Measurements from ENCODE around the gene SPTBN4.

SPTBN4 gene

GRCh38 chr19:40617961-40618360 lies 151.2 kb downstream of the SPTBN4 start:
- POLR2A ChIA-PET: no interaction called here
- TF ChIP-seq, protein P1, sequence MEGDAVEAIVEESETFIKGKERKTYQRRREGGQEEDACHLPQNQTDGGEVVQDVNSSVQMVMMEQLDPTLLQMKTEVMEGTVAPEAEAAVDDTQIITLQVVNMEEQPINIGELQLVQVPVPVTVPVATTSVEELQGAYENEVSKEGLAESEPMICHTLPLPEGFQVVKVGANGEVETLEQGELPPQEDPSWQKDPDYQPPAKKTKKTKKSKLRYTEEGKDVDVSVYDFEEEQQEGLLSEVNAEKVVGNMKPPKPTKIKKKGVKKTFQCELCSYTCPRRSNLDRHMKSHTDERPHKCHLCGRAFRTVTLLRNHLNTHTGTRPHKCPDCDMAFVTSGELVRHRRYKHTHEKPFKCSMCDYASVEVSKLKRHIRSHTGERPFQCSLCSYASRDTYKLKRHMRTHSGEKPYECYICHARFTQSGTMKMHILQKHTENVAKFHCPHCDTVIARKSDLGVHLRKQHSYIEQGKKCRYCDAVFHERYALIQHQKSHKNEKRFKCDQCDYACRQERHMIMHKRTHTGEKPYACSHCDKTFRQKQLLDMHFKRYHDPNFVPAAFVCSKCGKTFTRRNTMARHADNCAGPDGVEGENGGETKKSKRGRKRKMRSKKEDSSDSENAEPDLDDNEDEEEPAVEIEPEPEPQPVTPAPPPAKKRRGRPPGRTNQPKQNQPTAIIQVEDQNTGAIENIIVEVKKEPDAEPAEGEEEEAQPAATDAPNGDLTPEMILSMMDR (IDR thresholded peaks at IDR 0.05; ENCODE audit: control extremely low read depth, extremely low read depth, low read depth, missing control alignments): no peak
- CTCF ChIA-PET: no interaction called here
- no peak for DNase-seq (ENCODE audit: extremely low spot score)

GRCh38 chr19:40619333-40620160 lies 152.7 kb downstream of the SPTBN4 start:
- DNase-seq (ENCODE audit: extremely low spot score): no peak
- TF ChIP-seq, protein P1 (IDR thresholded peaks at IDR 0.05; ENCODE audit: control extremely low read depth, extremely low read depth, low read depth, missing control alignments): no peak
- CTCF ChIA-PET: interaction anchor here (1.0 to 7.0 kb wide), 2 partner anchors 15 kb away, joined by 5 to 82 read pairs; no protein-coding TSS in a partner anchor
- POLR2A ChIA-PET: no interaction called here

- CTCF ChIA-PET: interaction anchor here (1.3 to 7.0 kb wide), 2 partner anchors 14 to 17 kb away, joined by 3 to 82 read pairs; no protein-coding TSS in a partner anchor
- TF ChIP-seq, protein P1 (IDR thresholded peaks at IDR 0.05; ENCODE audit: control extremely low read depth, extremely low read depth, low read depth, missing control alignments): no peak
- no peak for DNase-seq (ENCODE audit: extremely low spot score)
- POLR2A ChIA-PET: no interaction called here
Measured at GRCh38 chr19:40620161-40620485, 153.3 kb downstream of the SPTBN4 start.

DNA sequence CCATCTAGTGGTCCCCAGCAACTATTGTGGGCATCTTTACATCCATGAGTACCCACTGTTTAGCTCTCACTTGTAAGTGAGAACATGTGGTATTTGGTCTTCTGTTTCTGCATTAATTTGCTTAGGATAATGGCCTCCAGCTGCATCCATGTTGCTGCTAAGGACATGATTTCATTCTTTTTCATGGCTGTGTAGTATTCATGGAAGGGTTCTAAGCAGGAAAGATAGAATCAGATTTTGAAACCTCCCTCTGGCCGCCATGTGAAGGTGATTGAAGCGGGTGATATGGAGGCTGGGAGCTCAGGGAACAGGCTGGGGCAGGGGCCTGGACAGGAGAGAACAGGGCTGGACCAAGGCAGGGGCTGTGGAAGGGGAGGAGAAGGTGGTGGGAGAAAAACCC lies 154.5 kb downstream of the SPTBN4 start:
- TF ChIP-seq, protein P1 (IDR thresholded peaks at IDR 0.05; ENCODE audit: control extremely low read depth, extremely low read depth, low read depth, missing control alignments): no peak
- CTCF ChIA-PET: interaction anchor here (1.2 to 7.0 kb wide), 4 partner anchors 13 to 42 kb away, joined by 3 to 82 read pairs (median 4); no protein-coding TSS in a partner anchor
- POLR2A ChIA-PET: no interaction called here
- DNase-seq (ENCODE audit: extremely low spot score): no peak

DNA sequence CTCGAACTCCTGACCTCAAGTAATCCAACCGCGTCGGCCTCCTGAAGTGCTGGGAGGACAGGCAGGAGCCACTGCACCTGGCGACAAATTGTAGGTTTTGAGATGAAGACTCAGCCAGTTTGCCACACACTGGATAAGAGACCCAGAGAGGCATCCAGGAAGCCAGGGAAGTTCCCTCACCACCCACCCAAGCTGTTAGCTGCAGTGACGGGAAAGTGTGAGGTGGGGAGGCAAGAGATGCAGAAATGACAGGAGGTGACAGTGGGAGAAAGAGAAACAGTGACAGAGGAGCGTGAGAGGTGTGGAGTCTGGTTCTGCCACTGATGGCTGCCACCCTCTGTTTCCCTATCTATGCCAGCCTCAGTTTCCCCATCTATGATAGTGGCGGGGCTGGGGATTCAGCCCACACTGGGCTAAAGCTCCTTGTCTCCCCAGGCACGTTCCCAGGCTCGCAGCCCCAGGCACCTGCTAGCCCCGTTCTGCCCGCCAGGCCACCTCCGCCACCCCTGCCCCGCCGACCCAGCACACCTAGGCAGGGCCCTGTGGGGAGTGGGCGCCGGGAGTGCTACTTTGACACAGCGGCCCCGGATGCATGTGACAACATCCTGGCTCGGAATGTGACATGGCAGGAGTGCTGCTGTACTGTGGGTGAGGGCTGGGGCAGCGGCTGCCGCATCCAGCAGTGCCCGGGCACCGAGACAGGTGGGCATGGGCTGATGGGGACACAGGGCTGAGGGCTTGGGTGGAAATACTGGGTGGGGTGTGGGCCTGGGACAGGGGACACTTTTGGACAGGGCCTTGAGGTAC lies 155.4 kb downstream of the SPTBN4 start:
- CTCF ChIA-PET: interaction anchor here (0.8 to 7.0 kb wide), 5 partner anchors 9 to 41 kb away, joined by 3 to 82 read pairs (median 4); no protein-coding TSS in a partner anchor

DNA sequence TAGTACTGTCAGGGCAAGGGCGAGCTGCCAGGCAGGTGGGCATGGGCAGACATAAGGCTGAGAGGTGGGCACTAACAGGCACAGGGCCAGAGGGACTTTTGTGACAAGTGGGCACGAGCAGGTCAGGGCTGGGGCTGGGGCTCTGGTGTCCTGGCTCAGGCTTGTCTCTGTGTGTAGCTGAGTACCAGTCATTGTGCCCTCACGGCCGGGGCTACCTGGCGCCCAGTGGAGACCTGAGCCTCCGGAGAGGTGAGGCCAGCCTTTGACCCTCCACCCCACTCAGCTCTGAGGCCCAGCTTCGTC lies 155.9 kb downstream of the SPTBN4 start:
- ChIA-PET POLR2A (no interaction called here), CTCF (interaction anchor here (0.8 to 7.0 kb wide), 3 partner anchors 10 to 19 kb away, joined by 3 to 82 read pairs (median 6); no protein-coding TSS in a partner anchor)
- no peak for DNase-seq (ENCODE audit: extremely low spot score)
- TF ChIP-seq, protein P1 (IDR thresholded peaks at IDR 0.05; ENCODE audit: control extremely low read depth, extremely low read depth, low read depth, missing control alignments): no peak

More for the DNA sequence above, 155.4 kb downstream of the SPTBN4 start:
- DNase-seq (ENCODE audit: extremely low spot score): no peak
- TF ChIP-seq, protein P1 (IDR thresholded peaks at IDR 0.05; ENCODE audit: control extremely low read depth, extremely low read depth, low read depth, missing control alignments): no peak
- POLR2A ChIA-PET: no interaction called here
